Endothelial cell of umbilical vein (primary cell): ENCODE measurements around the gene PNPLA1. TPM values are rescaled to one million over a fixed set of nuclear protein-coding genes. Genes with fewer than 3 reads are reported as not detected.

Experiments
- BruUV-seq: library from RNA; stranded (reverse); fragments of 400-500 nt; replicated peaks from 2 replicates; lab custom pipeline; 2021; lab: Mats Ljungman, UMichigan
- CTCF ChIA-PET: fragments of 300-600, 350-600 bp; sonication (Branson Sonifier 250); formaldehyde crosslinking; loops from one replicate; lab custom pipeline; 2021; ENCODE audit warnings: antibody characterized with exemption, inconsistent platforms; lab: Charles Lee
- POLR2A ChIA-PET: fragments of 300-600, 350-600 bp; sonication (Branson Sonifier 250); formaldehyde crosslinking; loops from one replicate; lab custom pipeline; 2021; ENCODE audit warnings: antibody characterized with exemption, inconsistent platforms; lab: Charles Lee
- DNase-seq: peaks from one replicate; pipeline ENCODE4 v3.0.0-alpha.2; 2011; ENCODE audit warnings: low read depth, low spot score
- FAIRE-seq: peaks from 2 replicates; lab custom pipeline; 2011; peaks lifted over from hg19 to GRCh38; lab: Jason Lieb, UNC
- H2AFZ ChIP-seq: 2 replicates; pipeline ENCODE4 v1.6.0; 2012; ENCODE audit warnings: low read depth, low read length, control low read depth, inconsistent platforms
- H3K27ac ChIP-seq: 2 replicates; pipeline ENCODE4 v1.5.1; 2011; ENCODE audit warnings: low read depth, mild to moderate bottlenecking, control low read depth, low read length, moderate library complexity; ENCODE audit not compliant: insufficient read depth
- H3K27me3 ChIP-seq, 2 experiments: 2 replicates each; pipeline versions ENCODE4 v1.6.0 to v1.6.1; 2011; ENCODE audit warnings: low read length in 2 of 2, mixed read lengths in 1 of 2; ENCODE audit not compliant: control insufficient read depth in 2 of 2, insufficient read depth in 2 of 2
- H3K36me3 ChIP-seq, 2 experiments: 2 replicates in 1 of 2; 3 replicates in 1 of 2; pipeline ENCODE4 v1.5.1; 2011; ENCODE audit warnings: low read length in 2 of 2, mild to moderate bottlenecking in 1 of 2, moderate library complexity in 1 of 2; ENCODE audit not compliant: control insufficient read depth in 2 of 2, insufficient read depth in 2 of 2; ENCODE audit errors: extremely low read depth in 1 of 2
- H3K4me1 ChIP-seq: 3 replicates; pipeline ENCODE4 v1.5.1; 2011; ENCODE audit warnings: mild to moderate bottlenecking, low read length; ENCODE audit not compliant: control insufficient read depth, insufficient read depth; ENCODE audit errors: extremely low read depth
- H3K4me2 ChIP-seq: 2 replicates; pipeline ENCODE4 v1.6.1; 2011; ENCODE audit warnings: low read length, control low read depth, mixed read lengths; ENCODE audit not compliant: insufficient read depth
- H3K4me3 ChIP-seq, 3 experiments: fragments of 200-600 bp in 1 of 3; sonication (generic), shearing (Covaris generic) in 1 of 3; replicated peaks in 1 of 3; 2 replicates each; pipeline ENCODE4 v1.5.1; 2011 to 2016; ENCODE audit warnings: control low read depth in 3 of 3, low read length in 3 of 3, mild to moderate bottlenecking in 2 of 3, inconsistent platforms in 1 of 3, low read depth in 1 of 3, moderate library complexity in 1 of 3; ENCODE audit not compliant: insufficient read depth in 1 of 3
- H3K79me2 ChIP-seq: 2 replicates; pipeline ENCODE4 v1.6.0; 2012; ENCODE audit warnings: low read length, inconsistent platforms; ENCODE audit not compliant: control insufficient read depth, insufficient read depth
- H3K9ac ChIP-seq: replicated peaks from 2 replicates; pipeline ENCODE3; 2011; ENCODE audit warnings: low read length, control low read depth; ENCODE audit not compliant: insufficient read depth; ENCODE audit errors: extremely low read depth
- H3K9me1 ChIP-seq: replicated peaks from 3 replicates; pipeline ENCODE4 v1.6.0; 2011; ENCODE audit warnings: mild to moderate bottlenecking, low read length; ENCODE audit not compliant: control insufficient read depth, insufficient read depth; ENCODE audit errors: extremely low read depth
- H3K9me3 ChIP-seq: replicated peaks from 2 replicates; pipeline ENCODE4 v1.5.1; 2012; ENCODE audit warnings: low read length, inconsistent platforms; ENCODE audit not compliant: control insufficient read depth, insufficient read depth
- H4K20me1 ChIP-seq: replicated peaks from 2 replicates; pipeline ENCODE3; 2011; ENCODE audit warnings: mild to moderate bottlenecking, low read length; ENCODE audit not compliant: control insufficient read depth, insufficient read depth; ENCODE audit errors: extremely low read depth
- EZH2 ChIP-seq: IDR thresholded peaks from 2 replicates; pipeline ENCODE4 v1.6.1; 2012; ENCODE audit warnings: borderline replicate concordance, low read depth, mild to moderate bottlenecking, moderate library complexity, low read length, inconsistent platforms; ENCODE audit not compliant: severe bottlenecking
- FOS ChIP-seq: IDR thresholded peaks from 2 replicates; pipeline ENCODE4 v1.6.1; 2011; ENCODE audit warnings: mild to moderate bottlenecking, low read length, moderate library complexity, borderline replicate concordance; ENCODE audit not compliant: insufficient read depth
- GATA2 ChIP-seq: IDR thresholded peaks from 2 replicates; pipeline ENCODE4 v1.7.0; 2011; ENCODE audit warnings: low read depth, mild to moderate bottlenecking, moderate library complexity, mixed read lengths, low read length; ENCODE audit not compliant: insufficient read length, insufficient read depth
- JUN ChIP-seq: IDR thresholded peaks from 2 replicates; pipeline ENCODE4 v1.6.1; 2011; ENCODE audit warnings: borderline replicate concordance, low read depth; ENCODE audit not compliant: insufficient read length, insufficient read depth
- MYC ChIP-seq: IDR thresholded peaks from one replicate; pipeline ENCODE4 v1.6.1; 2011; ENCODE audit warnings: mild to moderate bottlenecking, low read depth, low read length
- POLR2A ChIP-seq: IDR thresholded peaks from 2 replicates; pipeline ENCODE4 v1.6.1; 2012; ENCODE audit warnings: low read depth, mild to moderate bottlenecking, control low read depth, low read length
- POLR2AphosphoS5 ChIP-seq: IDR thresholded peaks from 2 replicates; pipeline ENCODE4 v1.6.1; 2012; ENCODE audit warnings: low read depth, mild to moderate bottlenecking, control low read depth, low read length, moderate library complexity; ENCODE audit not compliant: insufficient read depth
- dilution Hi-C: fragments of 300-500 bp; cut with MboI; formaldehyde crosslinking; loops from one replicate; pipeline ENCODE4 v1.15.0; 2019; ENCODE audit warnings: low sequenced_read_pairs; ENCODE audit not compliant: extremely low pct_ligation_motif_present
- intact Hi-C: fragments of 100-400 bp; cut with micrococcal nuclease; formaldehyde crosslinking; loops from one replicate; pipeline ENCODE4 v1.10.0; 2022
- polyA plus RNA-seq, 4 experiments: library from polyadenylated mRNA; depleted of rRNA in 3 of 4; stranded (reverse) in 3 of 4; unstranded in 1 of 4; fragments of >200 nt; gene quantifications; 2 replicates each; pipeline versions ENCODE4 v1.2.1 to v1.2.3, GENCODE V29; 2011 to 2012; ENCODE audit warnings: missing spikeins in 1 of 4
- total RNA-seq: library from RNA; stranded (reverse); gene quantifications from 2 replicates; pipeline ENCODE4 v1.2.3, GENCODE V29; 2021
- TF ChIP-seq, protein P1 (sequence below), 2 donors: IDR thresholded peaks; 1 replicate in 1 of 2; 2 replicates in 1 of 2; pipeline ENCODE4 v1.5.1; 2011; ENCODE audit warnings: low read length in 2 of 2, mild to moderate bottlenecking in 2 of 2, moderate library complexity in 2 of 2, control low read depth in 1 of 2, inconsistent platforms in 1 of 2, low read depth in 1 of 2; ENCODE audit not compliant: insufficient read depth in 1 of 2; ENCODE audit errors: extremely low read depth in 1 of 2
- TF ChIP-seq, protein P2 (sequence below): IDR thresholded peaks from 2 replicates; pipeline ENCODE4 v1.6.1; 2011; ENCODE audit not compliant: insufficient read depth, insufficient read length

PNPLA1 gene
- total and polyA plus RNA-seq, 2 donors (not counting 3 experiments of a cell fraction or from before 2014, with no cell fraction given): not detected

DNA sequence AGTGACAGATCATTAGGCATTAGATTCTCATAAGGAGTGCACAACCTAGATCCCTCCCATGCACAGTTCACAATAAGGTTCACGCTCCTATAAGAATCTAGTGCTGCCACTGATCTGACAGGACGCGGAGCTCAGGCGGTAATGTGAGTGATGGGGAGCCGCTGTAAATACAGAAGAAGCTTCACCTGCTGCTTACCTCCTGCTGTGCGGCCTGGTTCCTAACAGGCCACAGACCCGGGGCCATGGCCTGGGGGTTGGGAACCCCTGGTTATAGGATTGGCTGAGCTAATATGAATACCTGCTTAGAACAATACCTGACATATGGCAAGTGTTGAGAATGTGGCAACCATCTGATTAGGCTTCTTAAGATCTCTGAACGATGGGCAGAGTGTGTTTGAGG lies 2.4 kb downstream of the PNPLA1 start:
- intact Hi-C loops (no loop called here), dilution Hi-C loops (no loop called here)
- no peaks in the 10 kb centered on the region for H3K9me3 ChIP-seq
- no TSS peak for BruUV-seq
- ChIA-PET CTCF (interaction anchor here (1.2 to 2.1 kb wide), 5 partner anchors 9 to 68 kb away, joined by 3 to 10 read pairs (median 6); no protein-coding TSS in a partner anchor), POLR2A (no interaction called here)
- H3K4me1 ChIP-seq: no peaks in the 10 kb centered on the region
- no peak overlapping the region for H3K4me3 ChIP-seq
- no peaks in the 10 kb centered on the region for H3K9me1 ChIP-seq
- H3K36me3 ChIP-seq: no peaks in the 10 kb centered on the region
- peaks cover 20% of the 10 kb centered on the region in 2 experiments for H3K27me3 ChIP-seq
- H3K9ac ChIP-seq: no peak overlapping the region
- no peaks in the 10 kb centered on the region for H3K79me2 ChIP-seq
- no peak overlapping the region for H3K4me2 ChIP-seq
- H2AFZ ChIP-seq: no peak overlapping the region
- FAIRE-seq: no peak
- TF ChIP-seq, protein P1, sequence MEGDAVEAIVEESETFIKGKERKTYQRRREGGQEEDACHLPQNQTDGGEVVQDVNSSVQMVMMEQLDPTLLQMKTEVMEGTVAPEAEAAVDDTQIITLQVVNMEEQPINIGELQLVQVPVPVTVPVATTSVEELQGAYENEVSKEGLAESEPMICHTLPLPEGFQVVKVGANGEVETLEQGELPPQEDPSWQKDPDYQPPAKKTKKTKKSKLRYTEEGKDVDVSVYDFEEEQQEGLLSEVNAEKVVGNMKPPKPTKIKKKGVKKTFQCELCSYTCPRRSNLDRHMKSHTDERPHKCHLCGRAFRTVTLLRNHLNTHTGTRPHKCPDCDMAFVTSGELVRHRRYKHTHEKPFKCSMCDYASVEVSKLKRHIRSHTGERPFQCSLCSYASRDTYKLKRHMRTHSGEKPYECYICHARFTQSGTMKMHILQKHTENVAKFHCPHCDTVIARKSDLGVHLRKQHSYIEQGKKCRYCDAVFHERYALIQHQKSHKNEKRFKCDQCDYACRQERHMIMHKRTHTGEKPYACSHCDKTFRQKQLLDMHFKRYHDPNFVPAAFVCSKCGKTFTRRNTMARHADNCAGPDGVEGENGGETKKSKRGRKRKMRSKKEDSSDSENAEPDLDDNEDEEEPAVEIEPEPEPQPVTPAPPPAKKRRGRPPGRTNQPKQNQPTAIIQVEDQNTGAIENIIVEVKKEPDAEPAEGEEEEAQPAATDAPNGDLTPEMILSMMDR (IDR thresholded peaks at IDR 0.05; ENCODE audit: extremely low read depth in 1 of 2, insufficient read depth in 1 of 2, low read depth in 1 of 2, low read length in 2 of 2): no peak
- TF ChIP-seq, protein P2, sequence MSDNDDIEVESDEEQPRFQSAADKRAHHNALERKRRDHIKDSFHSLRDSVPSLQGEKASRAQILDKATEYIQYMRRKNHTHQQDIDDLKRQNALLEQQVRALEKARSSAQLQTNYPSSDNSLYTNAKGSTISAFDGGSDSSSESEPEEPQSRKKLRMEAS: no peak
- TF ChIP-seq MYC (no peak), FOS (no peak), JUN (no peak), POLR2AphosphoS5 (no peak), POLR2A (no peak), EZH2 (no peak), GATA2 (no peak)
- no peak for DNase-seq
- no peak overlapping the region for H3K27ac ChIP-seq
- no peaks in the 10 kb centered on the region for H4K20me1 ChIP-seq
